Measurements from ENCODE around the gene TEX2. TPM values are rescaled to one million over a fixed set of nuclear protein-coding genes. Genes with fewer than 3 reads are reported as not detected.

The TEX2 gene
- total RNA-seq, 4 donors from 2014 or later, result 26.8 to 51.7 (median 44.9) TPM

DNA sequence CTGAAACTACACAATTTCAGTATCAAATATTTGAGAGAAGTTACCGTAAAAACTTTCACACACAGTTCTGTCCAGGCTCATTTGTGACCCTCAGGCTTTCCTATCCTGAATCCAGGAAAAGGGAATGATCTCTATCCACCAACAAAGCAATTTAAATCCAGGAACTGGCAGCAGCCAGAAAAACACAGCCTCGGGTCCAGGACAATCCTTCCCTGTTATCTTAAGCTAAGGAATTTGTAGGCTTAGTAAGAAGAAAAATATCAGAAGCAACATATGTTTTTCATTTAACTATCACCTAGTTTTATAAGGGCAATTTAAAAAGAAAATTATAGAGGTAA lies 47.1 kb downstream of the TEX2 start:
- H3K27me3 ChIP-seq, result no peaks in the 10 kb centered on the region
- no peak for TF ChIP-seq POLR2A (IDR thresholded peaks at IDR 0.05)
- TF ChIP-seq, protein P1, sequence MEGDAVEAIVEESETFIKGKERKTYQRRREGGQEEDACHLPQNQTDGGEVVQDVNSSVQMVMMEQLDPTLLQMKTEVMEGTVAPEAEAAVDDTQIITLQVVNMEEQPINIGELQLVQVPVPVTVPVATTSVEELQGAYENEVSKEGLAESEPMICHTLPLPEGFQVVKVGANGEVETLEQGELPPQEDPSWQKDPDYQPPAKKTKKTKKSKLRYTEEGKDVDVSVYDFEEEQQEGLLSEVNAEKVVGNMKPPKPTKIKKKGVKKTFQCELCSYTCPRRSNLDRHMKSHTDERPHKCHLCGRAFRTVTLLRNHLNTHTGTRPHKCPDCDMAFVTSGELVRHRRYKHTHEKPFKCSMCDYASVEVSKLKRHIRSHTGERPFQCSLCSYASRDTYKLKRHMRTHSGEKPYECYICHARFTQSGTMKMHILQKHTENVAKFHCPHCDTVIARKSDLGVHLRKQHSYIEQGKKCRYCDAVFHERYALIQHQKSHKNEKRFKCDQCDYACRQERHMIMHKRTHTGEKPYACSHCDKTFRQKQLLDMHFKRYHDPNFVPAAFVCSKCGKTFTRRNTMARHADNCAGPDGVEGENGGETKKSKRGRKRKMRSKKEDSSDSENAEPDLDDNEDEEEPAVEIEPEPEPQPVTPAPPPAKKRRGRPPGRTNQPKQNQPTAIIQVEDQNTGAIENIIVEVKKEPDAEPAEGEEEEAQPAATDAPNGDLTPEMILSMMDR (IDR thresholded peaks at IDR 0.05), result no peak
- H3K36me3 ChIP-seq, result peaks cover 0 to 15% (median 0%) of the 10 kb centered on the region in 3 donors
- peaks cover 0 to 20% (median 10%) of the 10 kb centered on the region in 4 donors for H3K4me1 ChIP-seq
- no peaks in the 10 kb centered on the region for H3K9me3 ChIP-seq
- DNase-seq, result no peak
- H3K4me3 ChIP-seq, result no peak overlapping the region
- H3K27ac ChIP-seq, result peak overlapping the region in 3 of 4 donors; percentile 59 to 77 (median 69)

DNA sequence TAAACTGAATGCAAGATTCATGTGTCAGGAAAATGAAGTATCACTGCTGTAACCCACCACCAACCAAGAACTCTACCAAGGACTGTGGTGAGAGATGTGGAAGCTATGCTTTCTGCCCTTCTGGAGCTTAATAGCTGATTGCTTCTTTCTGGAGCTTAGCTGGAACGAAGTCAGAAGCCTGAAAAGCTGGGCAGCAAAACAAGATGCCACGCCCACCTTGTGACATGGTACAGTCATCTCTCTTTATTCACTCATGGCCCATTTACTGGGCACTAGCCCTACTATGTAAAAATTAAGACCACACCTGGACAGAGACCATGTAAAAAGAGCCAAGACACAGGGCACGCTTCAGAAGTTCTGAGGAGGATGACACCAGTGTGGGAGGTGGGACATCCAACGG lies 48.1 kb downstream of the TEX2 start:
- H3K27ac ChIP-seq, result no peak overlapping the region
- DNase-seq, result no peak
- peaks cover 0 to 20% (median 10%) of the 10 kb centered on the region in 4 donors for H3K4me1 ChIP-seq
- H3K27me3 ChIP-seq, result no peaks in the 10 kb centered on the region
- H3K4me3 ChIP-seq, result no peak overlapping the region
- TF ChIP-seq POLR2A (IDR thresholded peaks at IDR 0.05), result no peak
- TF ChIP-seq, protein P1 (IDR thresholded peaks at IDR 0.05), result no peak
- H3K9me3 ChIP-seq, result no peaks in the 10 kb centered on the region
- peaks cover 0 to 15% (median 0%) of the 10 kb centered on the region in 3 donors for H3K36me3 ChIP-seq

DNA sequence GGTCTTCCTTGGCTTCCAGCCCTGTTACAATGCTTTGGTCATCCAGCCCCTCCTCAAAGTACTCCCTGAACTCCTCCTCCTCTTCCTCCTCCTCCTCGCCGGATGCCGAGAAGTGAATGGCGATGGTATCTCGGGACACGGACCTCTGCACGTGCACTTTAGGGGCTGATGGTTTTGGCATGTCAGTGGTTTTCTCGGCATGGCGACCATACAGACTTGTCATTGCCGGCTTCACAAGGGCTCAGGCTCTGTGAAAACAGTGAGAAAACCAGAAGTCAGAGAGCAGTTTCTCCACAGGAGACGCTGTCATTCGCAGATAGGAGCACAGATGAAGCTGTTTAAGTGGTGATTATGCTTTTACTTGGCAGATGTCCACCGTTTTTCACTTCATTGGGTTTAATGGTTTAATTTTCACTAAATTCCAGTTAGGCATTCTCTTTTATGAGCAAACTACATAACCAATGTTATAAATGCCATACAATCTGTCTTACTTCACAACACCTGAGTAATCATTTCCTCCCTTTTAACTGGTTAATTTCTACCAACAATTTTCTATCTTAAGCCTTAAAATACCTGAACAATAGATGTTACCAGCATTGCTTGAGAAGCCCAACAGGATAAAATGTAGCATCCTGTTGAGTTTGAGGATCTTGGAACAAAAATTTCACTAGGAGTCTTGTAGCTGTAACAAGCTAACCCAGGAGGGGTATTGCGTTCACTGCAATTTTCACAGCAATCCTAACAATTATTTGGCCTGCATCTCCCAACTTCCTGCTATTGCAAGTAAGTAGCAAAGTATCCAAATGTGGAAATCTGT lies 48.9 kb downstream of the TEX2 start:
- H3K4me3 ChIP-seq, result no peak overlapping the region
- H3K4me1 ChIP-seq, result peaks cover 0 to 24% (median 10%) of the 10 kb centered on the region in 4 donors
- H3K27ac ChIP-seq, result no peak overlapping the region
- TF ChIP-seq POLR2A (IDR thresholded peaks at IDR 0.05), result no peak
- TF ChIP-seq, protein P1 (IDR thresholded peaks at IDR 0.05), result no peak
- peaks cover 0 to 15% (median 0%) of the 10 kb centered on the region in 3 donors for H3K36me3 ChIP-seq
- no peaks in the 10 kb centered on the region for H3K27me3 ChIP-seq
- no peaks in the 10 kb centered on the region for H3K9me3 ChIP-seq
- no peak for DNase-seq

DNA sequence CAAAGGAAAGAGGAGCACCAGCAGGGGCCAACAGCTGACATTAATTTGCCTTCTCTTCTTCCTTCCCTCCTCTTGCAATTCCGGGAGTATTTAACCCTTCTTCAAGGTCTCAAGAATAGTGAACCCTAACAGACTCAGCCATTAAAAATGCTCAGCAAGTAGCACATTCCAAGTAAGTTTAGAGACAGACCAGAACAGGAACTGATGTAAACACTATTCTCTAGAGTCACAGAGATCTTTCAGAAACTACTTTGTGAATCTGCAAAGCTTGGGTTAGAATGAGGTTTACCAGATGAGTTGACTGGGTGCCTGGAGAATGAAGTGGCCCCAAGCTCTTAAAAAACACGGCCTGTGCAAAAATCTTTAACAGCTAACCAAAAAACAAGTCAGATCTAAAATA lies 50.9 kb downstream of the TEX2 start:
- TF ChIP-seq, protein P1 (IDR thresholded peaks at IDR 0.05), result no peak
- no peak for TF ChIP-seq POLR2A (IDR thresholded peaks at IDR 0.05)

DNA sequence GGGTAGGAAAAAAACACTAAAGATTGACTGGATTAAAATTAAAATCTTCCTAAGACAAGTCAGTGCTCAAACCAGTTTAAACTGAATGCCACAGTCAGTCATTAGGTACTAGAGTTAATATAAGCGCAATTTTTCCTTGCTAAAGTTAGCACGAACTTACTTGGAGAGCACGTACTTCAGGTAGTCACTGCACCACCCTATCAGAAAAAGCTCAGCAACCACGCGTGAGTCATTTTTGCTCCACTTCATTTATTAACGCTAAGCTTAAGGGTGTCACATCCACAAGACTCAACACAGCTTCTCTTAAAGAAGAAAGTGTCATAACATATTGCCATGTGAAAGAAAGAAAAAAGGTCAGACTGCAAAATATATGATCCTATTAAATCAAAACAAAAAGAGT lies 53.1 kb downstream of the TEX2 start:
- DNase-seq, result no peak
- H3K4me1 ChIP-seq, result peaks cover 0 to 4% (median 0%) of the 10 kb centered on the region in 4 donors
- TF ChIP-seq POLR2A (IDR thresholded peaks at IDR 0.05), result no peak
- TF ChIP-seq, protein P1 (IDR thresholded peaks at IDR 0.05), result no peak
- no peaks in the 10 kb centered on the region for H3K27me3 ChIP-seq
- H3K9me3 ChIP-seq, result no peaks in the 10 kb centered on the region
- no peak overlapping the region for H3K4me3 ChIP-seq
- H3K27ac ChIP-seq, result no peak overlapping the region
- peaks cover 0 to 15% (median 0%) of the 10 kb centered on the region in 3 donors for H3K36me3 ChIP-seq

More for the DNA sequence above, 50.9 kb downstream of the TEX2 start:
- Histone ChIP-seq H3K36me3 (peaks cover 0 to 15% (median 0%) of the 10 kb centered on the region in 3 donors), H3K27me3 (no peaks in the 10 kb centered on the region), H3K4me1 (peaks cover 0 to 20% (median 9%) of the 10 kb centered on the region in 4 donors), H3K27ac (no peak overlapping the region), H3K4me3 (no peak overlapping the region), H3K9me3 (no peaks in the 10 kb centered on the region)
- no peak for DNase-seq

Measured in Peyer's patch (tissue), 4 donors.